ENCODE measurements around the gene PTPN11. TPM values are rescaled to one million over a fixed set of nuclear protein-coding genes. Genes with fewer than 3 reads are reported as not detected.
"Not testable (repeated sequence)": the region's sequence is repeated elsewhere in the genome, so short reads cannot be mapped to it uniquely, and the experiment has no call there.

The PTPN11 gene
- 109 TPM for total RNA-seq

- DNase-seq (ENCODE audit: low spot score): peak; percentile 93
- intact Hi-C loops (cut with DNase I): no loop called here
- peak; percentile 89 for ATAC-seq
These were observed at the start of gene PTPN11 for GRCh38 chr12:112418608-112419296. TSS of gene PTPN11 (plus strand) at chr12:112418947. CDS start at chr12:112419112, 165 bp downstream.

- DNase-seq (ENCODE audit: low spot score): no peak
- no peak for ATAC-seq
- intact Hi-C loops (cut with DNase I): no loop called here
These were observed 48.5 kb upstream of the PTPN11 start for GRCh38 chr12:112370199-112370598.

- intact Hi-C loops (cut with DNase I): no loop called here
- ATAC-seq (no peak), DNase-seq (ENCODE audit: low spot score) (no peak)
These were observed 47.8 kb upstream of the PTPN11 start for GRCh38 chr12:112370868-112371510.

GRCh38 chr12:112374166-112374740 lies 44.5 kb upstream of the PTPN11 start:
- DNase-seq (ENCODE audit: low spot score): no peak
- intact Hi-C loops (cut with DNase I): no loop called here

GRCh38 chr12:112375105-112375504 lies 43.6 kb upstream of the PTPN11 start:
- no peak for ATAC-seq
- intact Hi-C loops (cut with DNase I): no loop called here

More at GRCh38 chr12:112374166-112374740, 44.5 kb upstream of the PTPN11 start:
- ATAC-seq: no peak

GRCh38 chr12:112380663-112381405 lies 37.9 kb upstream of the PTPN11 start:
- DNase-seq (ENCODE audit: low spot score) (no peak), ATAC-seq (no peak)
- intact Hi-C loops (cut with DNase I): no loop called here

More at GRCh38 chr12:112375105-112375504, 43.6 kb upstream of the PTPN11 start:
- no peak for DNase-seq (ENCODE audit: low spot score)

- ATAC-seq (no peak), DNase-seq (ENCODE audit: low spot score) (peak; percentile 58)
- intact Hi-C loops (cut with DNase I): no loop called here
These were observed 37.3 kb upstream of the PTPN11 start for GRCh38 chr12:112381406-112381882.

- DNase-seq (ENCODE audit: low spot score) (peak; percentile 99), ATAC-seq (peak; percentile 99)
- intact Hi-C loops (cut with DNase I): no loop called here
These were observed 36.6 kb upstream of the PTPN11 start, which contains the start of gene HECTD4 for GRCh38 chr12:112381883-112382796. TSS of gene HECTD4 (minus strand) at chr12:112382431. CDS start at chr12:112382128, 303 bp downstream.

GRCh38 chr12:112382866-112383265 lies 35.9 kb upstream of the PTPN11 start:
- no peak for DNase-seq (ENCODE audit: low spot score)
- ATAC-seq: no peak
- intact Hi-C loops (cut with DNase I): no loop called here

GRCh38 chr12:112386726-112387125 lies 32.0 kb upstream of the PTPN11 start:
- DNase-seq (ENCODE audit: low spot score) (no peak), ATAC-seq (peak; percentile 36)
- intact Hi-C loops (cut with DNase I): no loop called here

- DNase-seq (ENCODE audit: low spot score) (no peak), ATAC-seq (no peak)
- intact Hi-C loops (cut with DNase I): no loop called here
These were observed 29.5 kb upstream of the PTPN11 start for GRCh38 chr12:112389228-112389627.

GRCh38 chr12:112389922-112390654 lies 28.7 kb upstream of the PTPN11 start:
- ATAC-seq; intact Hi-C loops (cut with DNase I); DNase-seq (ENCODE audit: low spot score): not testable (repeated sequence)

GRCh38 chr12:112393328-112393727 lies 25.4 kb upstream of the PTPN11 start:
- ATAC-seq: no peak
- no peak for DNase-seq (ENCODE audit: low spot score)
- intact Hi-C loops (cut with DNase I): no loop called here

- DNase-seq (ENCODE audit: low spot score): no peak
- intact Hi-C loops (cut with DNase I): no loop called here
- ATAC-seq: no peak
These were observed 17.7 kb upstream of the PTPN11 start for GRCh38 chr12:112401054-112401453.

- no peak for ATAC-seq
- DNase-seq (ENCODE audit: low spot score): no peak
- intact Hi-C loops (cut with DNase I): no loop called here
These were observed 16.7 kb upstream of the PTPN11 start for GRCh38 chr12:112401903-112402498.

- no peak for DNase-seq (ENCODE audit: low spot score)
- ATAC-seq: no peak
- intact Hi-C loops (cut with DNase I): no loop called here
These were observed 11.9 kb upstream of the PTPN11 start for GRCh38 chr12:112406519-112407488.
